PC-3 (cell line): ENCODE measurements around the gene LCE1E. TPM values are rescaled to one million over a fixed set of nuclear protein-coding genes. Genes with fewer than 3 reads are reported as not detected.
A peak's percentile ranks its signal among the peaks of the same experiment; 100 is the strongest.

Experiments
- ATAC-seq: fragments of 200-7000 bp; cut with Tn5 transposase; 2 replicates; pipeline ENCODE4 v1.9.1; 2020; ENCODE audit warnings: mild to moderate bottlenecking, moderate library complexity
- BruUV-seq: library from RNA; stranded (reverse); fragments of 400-500 nt; replicated peaks from 2 replicates; lab custom pipeline; 2021; lab: Mats Ljungman, UMichigan
- CTCF ChIA-PET: fragments of 300-600 bp; sonication (Branson Sonifier 250); formaldehyde crosslinking; loops from one replicate; lab custom pipeline; 2022; ENCODE audit warnings: antibody characterized with exemption; lab: Charles Lee
- POLR2A ChIA-PET: fragments of 300-600 bp; sonication (Branson Sonifier 250); formaldehyde crosslinking; loops from one replicate; lab custom pipeline; 2022; ENCODE audit warnings: antibody characterized with exemption; ENCODE audit not compliant: unreplicated experiment; lab: Charles Lee
- DNase-seq: peaks from one replicate; pipeline ENCODE4 v3.0.0-alpha.2; 2015
- H2AFZ ChIP-seq: fragments of 300-600 bp; sonication (generic); 2 replicates; pipeline ENCODE4 v1.6.0; 2016; ENCODE audit warnings: antibody characterized with exemption, low read length
- H3F3A ChIP-seq: fragments of 300-600 bp; sonication (generic); one replicate; pipeline ENCODE4 v1.6.0; 2017; ENCODE audit warnings: antibody characterized with exemption, low read length, control low read depth, mild to moderate bottlenecking; ENCODE audit not compliant: unreplicated experiment
- H3K27ac ChIP-seq: fragments of 300-600 bp; sonication (generic); 2 replicates; pipeline ENCODE4 v1.5.1; 2016; ENCODE audit warnings: mild to moderate bottlenecking, low read length
- H3K27me3 ChIP-seq: fragments of 300-600 bp; sonication (generic); 2 replicates; pipeline ENCODE4 v1.6.1; 2016; ENCODE audit warnings: low read length, mixed read lengths
- H3K36me3 ChIP-seq: fragments of 300-600 bp; sonication (generic); 2 replicates; pipeline ENCODE4 v1.6.1; 2016; ENCODE audit warnings: low read depth, mixed run types, low read length, mixed read lengths
- H3K4me1 ChIP-seq: fragments of 300-600 bp; sonication (generic); 2 replicates; pipeline ENCODE4 v1.5.1; 2016; ENCODE audit warnings: low read length; ENCODE audit not compliant: insufficient read depth
- H3K4me2 ChIP-seq: fragments of 300-600 bp; sonication (generic); 2 replicates; pipeline ENCODE4 v1.6.0; 2016; ENCODE audit warnings: low read length
- H3K4me3 ChIP-seq: fragments of 300-600 bp; sonication (generic); 2 replicates; pipeline ENCODE4 v1.5.1; 2016; ENCODE audit warnings: mild to moderate bottlenecking, low read length, mixed read lengths
- H3K79me2 ChIP-seq: fragments of 300-600 bp; sonication (generic); 2 replicates; pipeline ENCODE4 v1.6.1; 2017; ENCODE audit warnings: low read length, mixed read lengths
- H3K9ac ChIP-seq: fragments of 300-600 bp; sonication (generic); 2 replicates; pipeline ENCODE4 v1.6.0; 2016; ENCODE audit warnings: mild to moderate bottlenecking, low read length
- H3K9me2 ChIP-seq: fragments of 300-600 bp; sonication (generic); replicated peaks from 2 replicates; pipeline ENCODE4 v1.6.1; 2016; ENCODE audit warnings: mixed run types, low read length, mixed read lengths
- H3K9me3 ChIP-seq: fragments of 300-600 bp; sonication (generic); 2 replicates; pipeline ENCODE4 v1.6.1; 2016; ENCODE audit warnings: low read length, mixed read lengths
- H4K20me1 ChIP-seq: fragments of 300-600 bp; sonication (generic); 2 replicates; pipeline ENCODE4 v1.6.1; 2016; ENCODE audit warnings: low read length, mixed read lengths
- EZH2 ChIP-seq: fragments of 300-600 bp; sonication (generic); IDR thresholded peaks from one replicate; pipeline ENCODE4 v1.6.1; 2017; ENCODE audit warnings: antibody characterized with exemption, mild to moderate bottlenecking, low read length; ENCODE audit not compliant: unreplicated experiment
- EZH2phosphoT487 ChIP-seq: fragments of 300-600 bp; sonication (generic); IDR thresholded peaks from 2 replicates; pipeline ENCODE4 v1.6.1; 2018; ENCODE audit warnings: mild to moderate bottlenecking, antibody characterized with exemption, low read length, borderline replicate concordance
- intact Hi-C: fragments of 100-400 bp; cut with micrococcal nuclease; formaldehyde crosslinking; loops from 2 replicates; pipeline ENCODE4 v1.9.0; 2023
- total RNA-seq: library from RNA; depleted of rRNA; stranded (reverse); fragments of >200 nt; gene quantifications from 2 replicates; pipeline ENCODE4 v1.2.3, GENCODE V29; 2014
- TF ChIP-seq, protein P1 (sequence below): fragments of 300-600 bp; sonication (generic); conservative IDR thresholded peaks from 2 replicates; pipeline ENCODE4 v1.5.1; 2017; ENCODE audit warnings: antibody characterized with exemption, low read depth, mild to moderate bottlenecking, low read length

The LCE1E gene
- total RNA-seq, 1 experiment from 2014 or later: not detected

DNA sequence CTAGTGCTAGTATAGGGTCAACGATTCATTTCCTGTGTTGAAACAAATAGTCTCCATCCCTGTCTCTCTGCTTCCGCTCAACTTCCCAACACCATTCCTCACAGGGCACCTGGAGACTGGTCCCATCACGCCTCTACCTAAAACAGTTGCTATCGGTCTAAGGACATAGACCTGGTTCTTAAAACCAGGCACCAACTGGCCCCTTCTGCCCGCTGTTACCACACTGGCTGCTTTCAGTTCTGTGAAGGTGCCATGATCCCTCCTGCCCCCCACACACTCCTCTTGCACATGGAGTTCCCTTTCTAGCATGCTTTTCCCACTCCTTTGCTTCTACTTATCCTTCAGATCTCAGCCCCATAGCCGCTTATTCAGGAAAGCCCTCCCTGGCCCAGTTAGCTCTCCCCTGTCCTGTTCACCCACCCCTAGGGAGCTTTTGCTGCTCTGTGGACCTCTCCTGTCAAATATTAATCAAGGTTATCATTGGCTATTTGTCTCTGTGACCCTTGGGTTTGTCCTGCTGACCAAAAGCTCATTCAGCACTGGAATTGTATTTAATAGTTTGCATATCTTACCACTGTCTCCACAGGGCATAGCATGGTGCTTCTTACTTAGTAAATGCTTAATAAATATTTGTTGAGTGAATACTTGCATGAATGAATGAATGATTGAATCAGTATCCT is 40.2 kb upstream of the LCE1E start:
- Histone ChIP-seq H3K9ac (no peak overlapping the region), H3K79me2 (no peaks in the 10 kb centered on the region), H3K4me2 (no peak overlapping the region), H3F3A (no peaks in the 10 kb centered on the region), H3K36me3 (no peaks in the 10 kb centered on the region), H3K4me1 (peaks cover 13% of the 10 kb centered on the region), H2AFZ (no peak overlapping the region), H3K27me3 (peaks cover 3% of the 10 kb centered on the region; the same call in 1 of the 2 replicates), H3K27ac (no peak overlapping the region), H4K20me1 (no peaks in the 10 kb centered on the region), H3K9me2 (no peaks in the 10 kb centered on the region), H3K9me3 (no peaks in the 10 kb centered on the region), H3K4me3 (no peak overlapping the region)
- intact Hi-C loops: no loop called here
- ATAC-seq: no peak
- no peak for TF ChIP-seq EZH2
- TF ChIP-seq, protein P1, sequence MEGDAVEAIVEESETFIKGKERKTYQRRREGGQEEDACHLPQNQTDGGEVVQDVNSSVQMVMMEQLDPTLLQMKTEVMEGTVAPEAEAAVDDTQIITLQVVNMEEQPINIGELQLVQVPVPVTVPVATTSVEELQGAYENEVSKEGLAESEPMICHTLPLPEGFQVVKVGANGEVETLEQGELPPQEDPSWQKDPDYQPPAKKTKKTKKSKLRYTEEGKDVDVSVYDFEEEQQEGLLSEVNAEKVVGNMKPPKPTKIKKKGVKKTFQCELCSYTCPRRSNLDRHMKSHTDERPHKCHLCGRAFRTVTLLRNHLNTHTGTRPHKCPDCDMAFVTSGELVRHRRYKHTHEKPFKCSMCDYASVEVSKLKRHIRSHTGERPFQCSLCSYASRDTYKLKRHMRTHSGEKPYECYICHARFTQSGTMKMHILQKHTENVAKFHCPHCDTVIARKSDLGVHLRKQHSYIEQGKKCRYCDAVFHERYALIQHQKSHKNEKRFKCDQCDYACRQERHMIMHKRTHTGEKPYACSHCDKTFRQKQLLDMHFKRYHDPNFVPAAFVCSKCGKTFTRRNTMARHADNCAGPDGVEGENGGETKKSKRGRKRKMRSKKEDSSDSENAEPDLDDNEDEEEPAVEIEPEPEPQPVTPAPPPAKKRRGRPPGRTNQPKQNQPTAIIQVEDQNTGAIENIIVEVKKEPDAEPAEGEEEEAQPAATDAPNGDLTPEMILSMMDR: no peak
- TF ChIP-seq EZH2phosphoT487: no peak
- POLR2A ChIA-PET: no interaction called here
- no TSS peak for BruUV-seq
- DNase-seq: no peak
- CTCF ChIA-PET: no interaction called here

DNA sequence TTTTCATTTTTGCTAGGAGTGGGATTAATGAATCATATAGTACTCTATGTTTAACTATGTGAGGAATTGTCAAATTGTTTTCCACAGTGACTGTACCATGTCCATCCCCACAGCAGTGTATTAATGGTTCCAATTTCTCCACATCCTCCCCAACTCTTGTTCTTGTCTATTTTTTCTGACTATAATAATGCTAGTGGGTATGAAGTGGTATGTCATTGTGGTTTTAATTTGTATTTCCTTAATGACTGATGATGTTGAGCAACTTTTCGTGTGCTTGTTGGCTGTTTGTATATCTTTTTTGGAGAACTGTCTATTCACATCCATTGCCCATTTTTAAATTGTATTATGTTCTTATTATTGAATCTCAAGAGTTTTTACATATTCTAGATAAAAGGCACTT is 38.2 kb upstream of the LCE1E start:
- Histone ChIP-seq H4K20me1 (no peaks in the 10 kb centered on the region), H3K4me2 (no peak overlapping the region), H2AFZ (no peak overlapping the region), H3K36me3 (no peaks in the 10 kb centered on the region), H3K79me2 (no peaks in the 10 kb centered on the region), H3K27me3 (peaks cover 3% of the 10 kb centered on the region; the same call in 1 of the 2 replicates), H3F3A (no peaks in the 10 kb centered on the region), H3K4me3 (no peak overlapping the region), H3K9me3 (no peaks in the 10 kb centered on the region), H3K4me1 (peaks cover 23% of the 10 kb centered on the region), H3K27ac (no peak overlapping the region), H3K9me2 (no peaks in the 10 kb centered on the region), H3K9ac (no peak overlapping the region)
- intact Hi-C loops: no loop called here
- TF ChIP-seq, protein P1: no peak
- no peak for TF ChIP-seq EZH2
- no peak for TF ChIP-seq EZH2phosphoT487
- ChIA-PET CTCF (no interaction called here), POLR2A (no interaction called here)
- no TSS peak for BruUV-seq
- no peak for DNase-seq
- no peak for ATAC-seq

DNA sequence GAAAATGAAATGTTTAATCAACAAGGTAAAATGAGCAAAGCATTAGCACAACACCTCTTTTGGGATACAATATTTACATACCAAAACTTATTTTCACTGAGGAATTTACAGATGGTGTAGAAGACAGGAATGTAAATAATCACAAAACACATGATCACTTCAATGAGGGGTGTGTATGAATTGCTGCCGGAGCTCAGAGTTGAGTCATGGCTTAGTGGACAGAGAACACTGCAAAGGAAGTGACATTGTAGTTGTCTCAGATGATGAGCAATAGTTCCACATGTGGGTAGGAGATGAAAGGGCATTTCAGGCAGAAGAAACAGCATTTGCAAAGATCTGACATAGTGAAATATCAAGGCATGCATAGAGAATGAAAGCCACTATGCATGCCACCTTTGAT is 33.8 kb upstream of the LCE1E start:
- TF ChIP-seq EZH2: no peak
- Histone ChIP-seq H3K4me3 (no peak overlapping the region), H3K4me2 (peak overlapping the region; percentile 35), H3K27me3 (peaks cover 9% of the 10 kb centered on the region; the same call in 1 of the 2 replicates), H3K9me3 (no peaks in the 10 kb centered on the region), H3K4me1 (peaks cover 12% of the 10 kb centered on the region), H3K9me2 (no peaks in the 10 kb centered on the region; the same call in 1 of the 2 replicates), H3K9ac (no peak overlapping the region), H3K36me3 (no peaks in the 10 kb centered on the region), H3K27ac (no peak overlapping the region), H4K20me1 (no peaks in the 10 kb centered on the region), H2AFZ (no peak overlapping the region), H3K79me2 (no peaks in the 10 kb centered on the region), H3F3A (no peaks in the 10 kb centered on the region)
- intact Hi-C loops: no loop called here
- DNase-seq (peak; percentile 89), ATAC-seq (peak; percentile 91)
- BruUV-seq: no TSS peak
- POLR2A ChIA-PET: no interaction called here
- CTCF ChIA-PET: no interaction called here
